Calu3 (cell line): Measurements from ENCODE around the gene MED27. TPM values are rescaled to one million over a fixed set of nuclear protein-coding genes. Genes with fewer than 3 reads are reported as not detected.

Source experiments
- BruUV-seq: library from RNA; stranded (reverse); fragments of 400-500 nt; replicated peaks from 2 replicates; lab custom pipeline; 2021; lab: Mats Ljungman, UMichigan
- CTCF ChIA-PET: fragments of 300-600 bp; sonication (Branson Sonifier 250); formaldehyde crosslinking; loops from one replicate; lab custom pipeline; 2022; ENCODE audit warnings: antibody characterized with exemption; lab: Charles Lee
- DNase-seq: peaks from one replicate; pipeline ENCODE4 v3.0.0; 2022
- H3K27ac Mint-ChIP-seq: one replicate; pipeline ENCODE4 v1.8.0; 2022; ENCODE audit warnings: mixed read lengths; ENCODE audit not compliant: unreplicated experiment
- H3K27me3 Mint-ChIP-seq: one replicate; pipeline ENCODE4 v1.8.0; 2022; ENCODE audit warnings: mixed read lengths; ENCODE audit not compliant: unreplicated experiment
- H3K36me3 Mint-ChIP-seq: one replicate; pipeline ENCODE4 v1.8.0; 2022; ENCODE audit warnings: mild to moderate bottlenecking, moderate library complexity, mixed read lengths; ENCODE audit not compliant: insufficient read depth, unreplicated experiment
- H3K4me1 Mint-ChIP-seq: one replicate; pipeline ENCODE4 v1.8.0; 2022; ENCODE audit warnings: mild to moderate bottlenecking, low read depth, mixed read lengths; ENCODE audit not compliant: unreplicated experiment
- H3K4me3 Mint-ChIP-seq: one replicate; pipeline ENCODE4 v1.8.0; 2022; ENCODE audit warnings: mild to moderate bottlenecking, low read depth, moderate library complexity, mixed read lengths; ENCODE audit not compliant: unreplicated experiment
- H3K9me3 Mint-ChIP-seq: one replicate; pipeline ENCODE4 v1.8.0; 2022; ENCODE audit warnings: low read depth, mixed read lengths; ENCODE audit not compliant: unreplicated experiment
- CTCF ChIP-seq: fragments of 200-600 bp; IDR thresholded peaks from one replicate; pipeline ENCODE4 v1.8.0; 2022; ENCODE audit warnings: antibody characterized with exemption; ENCODE audit not compliant: unreplicated experiment
- intact Hi-C: fragments of 100-400 bp; cut with micrococcal nuclease; formaldehyde crosslinking; loops from one replicate; pipeline ENCODE4 v1.10.0; 2022; ENCODE audit not compliant: unreplicated experiment
- total RNA-seq: library from RNA; stranded (reverse); gene quantifications from 2 replicates; pipeline ENCODE4 v1.2.3, GENCODE V29; 2022

Gene MED27
- total RNA-seq, 1 experiment from 2014 or later = 19.3 TPM

GRCh38 chr9:132000659-132001058 lies 79.0 kb downstream of the MED27 start:
- no peaks in the 10 kb centered on the region for H3K9me3 Mint-ChIP-seq
- CTCF ChIA-PET = no interaction called here
- H3K36me3 Mint-ChIP-seq = no peaks in the 10 kb centered on the region
- H3K27ac Mint-ChIP-seq = no peak overlapping the region
- H3K4me1 Mint-ChIP-seq = no peaks in the 10 kb centered on the region
- BruUV-seq = no TSS peak
- DNase-seq = no peak
- no peaks in the 10 kb centered on the region for H3K27me3 Mint-ChIP-seq
- H3K4me3 Mint-ChIP-seq = no peak overlapping the region
- no peak for TF ChIP-seq CTCF
- intact Hi-C loops = no loop called here

- BruUV-seq = no TSS peak
- intact Hi-C loops = no loop called here
- no peak overlapping the region for H3K4me3 Mint-ChIP-seq
- no peak for DNase-seq
- H3K36me3 Mint-ChIP-seq = no peaks in the 10 kb centered on the region
- H3K27ac Mint-ChIP-seq = no peak overlapping the region
- no peaks in the 10 kb centered on the region for H3K9me3 Mint-ChIP-seq
- no peaks in the 10 kb centered on the region for H3K4me1 Mint-ChIP-seq
- no peaks in the 10 kb centered on the region for H3K27me3 Mint-ChIP-seq
- TF ChIP-seq CTCF = no peak
- CTCF ChIA-PET = no interaction called here
Measured at GRCh38 chr9:131999692-132000551, 79.7 kb downstream of the MED27 start.

GRCh38 chr9:131997779-131998178 lies 81.9 kb downstream of the MED27 start:
- Mint-ChIP-seq H3K27ac (no peak overlapping the region), H3K9me3 (no peaks in the 10 kb centered on the region), H3K36me3 (no peaks in the 10 kb centered on the region), H3K4me3 (no peak overlapping the region), H3K27me3 (no peaks in the 10 kb centered on the region), H3K4me1 (no peaks in the 10 kb centered on the region)
- no peak for TF ChIP-seq CTCF
- intact Hi-C loops = no loop called here
- CTCF ChIA-PET = interaction anchor here (0.7 kb wide), 1 partner anchor 181 kb away, joined by 3 read pairs; no protein-coding TSS in a partner anchor
- BruUV-seq = no TSS peak
- DNase-seq = no peak

- no peaks in the 10 kb centered on the region for H3K36me3 Mint-ChIP-seq
- H3K27ac Mint-ChIP-seq = no peak overlapping the region
- H3K4me1 Mint-ChIP-seq = no peaks in the 10 kb centered on the region
- CTCF ChIA-PET = no interaction called here
- no peak for TF ChIP-seq CTCF
- H3K27me3 Mint-ChIP-seq = no peaks in the 10 kb centered on the region
- intact Hi-C loops = no loop called here
- no peaks in the 10 kb centered on the region for H3K9me3 Mint-ChIP-seq
- BruUV-seq = no TSS peak
- DNase-seq = no peak
- no peak overlapping the region for H3K4me3 Mint-ChIP-seq
Measured at GRCh38 chr9:131997076-131997475, 82.6 kb downstream of the MED27 start.
